ENCODE data around the gene C1QTNF2.
"Not testable (repeated sequence)": the region's sequence is repeated elsewhere in the genome, so short reads cannot be mapped to it uniquely, and the experiment has no call there.

The C1QTNF2 gene

DNA sequence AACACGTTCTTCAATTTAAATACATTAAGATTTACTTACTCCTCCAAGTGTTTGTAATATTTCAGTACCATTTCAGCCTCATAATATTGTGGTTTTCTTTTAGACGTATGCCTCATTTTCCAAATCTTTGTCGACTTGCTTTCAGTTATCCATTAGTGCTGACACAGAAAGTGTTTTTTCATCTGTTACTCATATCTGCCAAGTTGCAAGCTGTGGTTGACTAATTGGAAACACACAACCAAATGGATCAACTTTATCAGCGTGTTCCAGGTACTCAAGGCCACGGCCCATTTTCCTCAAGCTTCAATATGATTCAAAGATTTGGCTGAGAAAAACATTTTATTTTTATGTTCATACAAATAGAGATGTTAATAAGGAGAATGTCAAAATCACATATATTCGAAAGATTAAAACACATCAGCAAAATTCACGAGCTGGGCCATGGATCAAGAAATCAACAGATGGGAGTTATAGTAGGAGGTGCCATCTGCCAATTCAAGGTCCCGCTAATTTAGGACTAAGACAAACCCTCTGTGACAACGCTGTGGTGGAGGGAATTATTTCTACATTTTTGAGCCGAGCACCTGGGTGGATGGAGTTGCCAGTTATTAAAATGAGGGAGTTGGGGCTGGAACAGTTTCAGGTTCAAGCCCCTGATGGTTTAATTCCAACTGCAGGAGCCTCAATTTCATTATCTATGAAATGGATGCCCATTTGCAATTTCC, 30.9 kb downstream of the C1QTNF2 start:
- TF ChIP-seq SPI1 (IDR thresholded peaks at IDR 0.05; ENCODE audit: borderline replicate concordance, low read depth) (no peak), POLR2AphosphoS5 (IDR thresholded peaks at IDR 0.05; ENCODE audit: low read depth) (no peak), REST (IDR thresholded peaks at IDR 0.05; ENCODE audit: insufficient replicate concordance, low read depth) (no peak), GABPA (IDR thresholded peaks at IDR 0.05; ENCODE audit: low read depth) (no peak)
- TF ChIP-seq, protein P1, sequence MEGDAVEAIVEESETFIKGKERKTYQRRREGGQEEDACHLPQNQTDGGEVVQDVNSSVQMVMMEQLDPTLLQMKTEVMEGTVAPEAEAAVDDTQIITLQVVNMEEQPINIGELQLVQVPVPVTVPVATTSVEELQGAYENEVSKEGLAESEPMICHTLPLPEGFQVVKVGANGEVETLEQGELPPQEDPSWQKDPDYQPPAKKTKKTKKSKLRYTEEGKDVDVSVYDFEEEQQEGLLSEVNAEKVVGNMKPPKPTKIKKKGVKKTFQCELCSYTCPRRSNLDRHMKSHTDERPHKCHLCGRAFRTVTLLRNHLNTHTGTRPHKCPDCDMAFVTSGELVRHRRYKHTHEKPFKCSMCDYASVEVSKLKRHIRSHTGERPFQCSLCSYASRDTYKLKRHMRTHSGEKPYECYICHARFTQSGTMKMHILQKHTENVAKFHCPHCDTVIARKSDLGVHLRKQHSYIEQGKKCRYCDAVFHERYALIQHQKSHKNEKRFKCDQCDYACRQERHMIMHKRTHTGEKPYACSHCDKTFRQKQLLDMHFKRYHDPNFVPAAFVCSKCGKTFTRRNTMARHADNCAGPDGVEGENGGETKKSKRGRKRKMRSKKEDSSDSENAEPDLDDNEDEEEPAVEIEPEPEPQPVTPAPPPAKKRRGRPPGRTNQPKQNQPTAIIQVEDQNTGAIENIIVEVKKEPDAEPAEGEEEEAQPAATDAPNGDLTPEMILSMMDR (IDR thresholded peaks at IDR 0.05; ENCODE audit: insufficient read depth, low read length) = no peak
- Histone ChIP-seq H3K4me3 (replicated peaks; ENCODE audit: insufficient read depth, low read length) (no peak overlapping the region), H3K27ac (replicated peaks) (no peak overlapping the region), H3K27me3 (ENCODE audit: insufficient read depth, poor library complexity, severe bottlenecking) (no peaks in the 10 kb centered on the region)
- DNase-seq (ENCODE audit: low read depth in 1 of 2, low spot score in 1 of 2) = no peak

DNA sequence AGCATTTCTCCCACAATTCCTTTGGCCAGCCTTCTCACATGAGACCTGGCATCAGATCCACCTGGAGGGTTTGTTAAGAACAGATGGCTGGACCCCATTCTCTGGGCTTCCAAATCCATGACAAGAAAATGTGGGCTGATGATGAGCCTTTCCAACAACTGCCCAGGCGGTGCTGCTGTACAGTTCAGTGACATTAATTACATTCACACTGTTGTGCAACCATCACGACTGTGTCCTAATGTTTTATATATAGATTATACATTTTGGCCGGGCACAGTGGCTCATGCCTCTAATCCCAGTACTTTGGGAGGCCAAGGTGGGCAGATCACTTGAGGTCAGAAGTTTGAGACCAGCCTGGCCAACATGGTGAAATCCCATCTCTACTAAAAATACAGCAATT, 35.7 kb downstream of the C1QTNF2 start:
- H3K27ac ChIP-seq (replicated peaks) = not testable (repeated sequence)

DNA sequence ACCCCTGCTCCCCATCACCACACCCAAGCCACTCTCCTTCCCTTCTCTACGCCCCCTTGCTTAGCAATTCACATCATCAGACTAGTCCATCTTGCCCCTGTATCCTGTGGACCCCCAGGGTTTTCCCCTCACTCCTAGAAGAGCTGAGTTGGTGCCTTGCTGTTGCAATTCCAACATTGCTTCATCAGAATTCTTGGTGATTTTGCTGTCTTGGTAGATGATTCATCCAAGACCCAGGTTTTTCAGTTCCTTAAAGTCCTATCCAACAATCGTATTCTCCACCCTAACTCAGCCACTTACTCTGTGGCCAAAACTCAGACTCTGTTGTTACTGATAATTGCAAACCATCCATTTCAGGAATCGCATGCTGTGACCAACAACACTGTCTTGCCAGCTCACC, 36.7 kb downstream of the C1QTNF2 start:
- no peak overlapping the region for H3K27ac ChIP-seq (replicated peaks)
- no peak overlapping the region for H3K4me3 ChIP-seq (replicated peaks; ENCODE audit: insufficient read depth, low read length)
- DNase-seq (ENCODE audit: low read depth in 1 of 2, low spot score in 1 of 2) = peak in 1 of 2 experiments; percentile 67
- H3K27me3 ChIP-seq (ENCODE audit: insufficient read depth, poor library complexity, severe bottlenecking) = no peaks in the 10 kb centered on the region
- TF ChIP-seq, protein P1 (IDR thresholded peaks at IDR 0.05; ENCODE audit: insufficient read depth, low read length) = no peak
- TF ChIP-seq POLR2AphosphoS5 (IDR thresholded peaks at IDR 0.05; ENCODE audit: low read depth) (no peak), SPI1 (IDR thresholded peaks at IDR 0.05; ENCODE audit: borderline replicate concordance, low read depth) (no peak), REST (IDR thresholded peaks at IDR 0.05; ENCODE audit: insufficient replicate concordance, low read depth) (no peak), GABPA (IDR thresholded peaks at IDR 0.05; ENCODE audit: low read depth) (no peak)

More for the DNA sequence above, 35.7 kb downstream of the C1QTNF2 start:
- H3K27me3 ChIP-seq (ENCODE audit: insufficient read depth, poor library complexity, severe bottlenecking); H3K4me3 ChIP-seq (replicated peaks; ENCODE audit: insufficient read depth, low read length); DNase-seq (ENCODE audit: low read depth in 1 of 2, low spot score in 1 of 2): not testable (repeated sequence)

DNA sequence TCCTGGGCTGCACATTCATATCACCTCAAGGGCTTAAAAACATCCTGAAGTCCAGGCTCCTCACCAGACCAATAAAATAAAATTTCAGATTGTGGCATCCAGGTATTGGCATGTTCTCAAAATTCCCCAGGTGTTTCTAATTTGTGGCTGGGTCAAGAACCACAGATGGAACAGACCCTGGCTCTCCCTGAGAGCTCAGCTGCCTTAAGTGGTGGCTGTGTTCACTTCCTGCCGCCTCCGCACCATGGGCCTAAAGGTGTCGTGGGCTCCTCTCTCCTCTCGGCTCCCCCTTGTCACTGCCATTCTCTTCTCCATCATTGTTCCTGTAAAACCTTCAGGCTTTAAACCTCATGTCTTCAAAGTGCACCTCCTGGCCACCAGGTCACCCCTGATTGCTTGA, 40.2 kb downstream of the C1QTNF2 start:
- H3K27ac ChIP-seq (replicated peaks) = no peak overlapping the region
- no peak for TF ChIP-seq REST (IDR thresholded peaks at IDR 0.05; ENCODE audit: insufficient replicate concordance, low read depth)
- no peak for TF ChIP-seq POLR2AphosphoS5 (IDR thresholded peaks at IDR 0.05; ENCODE audit: low read depth)
- no peak for TF ChIP-seq SPI1 (IDR thresholded peaks at IDR 0.05; ENCODE audit: borderline replicate concordance, low read depth)
- TF ChIP-seq, protein P1 (IDR thresholded peaks at IDR 0.05; ENCODE audit: insufficient read depth, low read length) = no peak
- TF ChIP-seq GABPA (IDR thresholded peaks at IDR 0.05; ENCODE audit: low read depth) = no peak
- H3K4me3 ChIP-seq (replicated peaks; ENCODE audit: insufficient read depth, low read length) = no peak overlapping the region
- no peak for DNase-seq (ENCODE audit: low read depth in 1 of 2, low spot score in 1 of 2)
- no peaks in the 10 kb centered on the region for H3K27me3 ChIP-seq (ENCODE audit: insufficient read depth, poor library complexity, severe bottlenecking)
